ENCODE measurements around the gene UNC45A. TPM values are rescaled to one million over a fixed set of nuclear protein-coding genes. Genes with fewer than 3 reads are reported as not detected.
"Not testable (repeated sequence)": the region's sequence is repeated elsewhere in the genome, so short reads cannot be mapped to it uniquely, and the experiment has no call there.

UNC45A gene
- total RNA-seq, 6 experiments from 2014 or later, result 13.3 to 33.0 (median 25.4) TPM

GRCh38 chr15:90892023-90892422, 43.1 kb upstream of the UNC45A start:
- Histone ChIP-seq H3K36me3 (peaks cover 11 to 65% (median 30%) of the 10 kb centered on the region in 4 donors), H3K4me1 (no peaks in the 10 kb centered on the region), H3K27ac (no peak overlapping the region), H3K27me3 (no peaks in the 10 kb centered on the region), H3K4me3 (no peak overlapping the region), H3K9me3 (no peaks in the 10 kb centered on the region)
- intact Hi-C loops (cut with DNase I), result no loop called here
- ATAC-seq, result no peak
- peak; percentile 15 to 50 (median 40) for DNase-seq
- TF ChIP-seq POLR2A (IDR thresholded peaks at IDR 0.05) (no peak), CTCF (IDR thresholded peaks at IDR 0.05) (no peak)
- WGBS (ENCODE audit: insufficient coverage, low coverage, low lambda C conversion rate, missing lambda C conversion rate), result 90% methylated on average over 4 of the region's 11 CpGs

- peaks cover 11 to 65% (median 29%) of the 10 kb centered on the region in 4 donors for H3K36me3 ChIP-seq
- 89% methylated on average over 12 of the region's 29 CpGs for WGBS (ENCODE audit: insufficient coverage, low coverage, low lambda C conversion rate, missing lambda C conversion rate)
These were observed 42.4 kb upstream of the UNC45A start for GRCh38 chr15:90892498-90893174.

GRCh38 chr15:90893175-90894090, 41.7 kb upstream of the UNC45A start:
- intact Hi-C loops (cut with DNase I), result no loop called here
- Histone ChIP-seq H3K27ac (no peak overlapping the region), H3K27me3 (no peaks in the 10 kb centered on the region), H3K4me1 (no peaks in the 10 kb centered on the region), H3K4me3 (no peak overlapping the region), H3K9me3 (no peaks in the 10 kb centered on the region), H3K36me3 (peaks cover 10 to 65% (median 29%) of the 10 kb centered on the region in 4 donors)
- peak in 1 of 4 donors; percentile 6 for TF ChIP-seq CTCF (IDR thresholded peaks at IDR 0.05)
- no peak for TF ChIP-seq POLR2A (IDR thresholded peaks at IDR 0.05)
- WGBS (ENCODE audit: insufficient coverage, low coverage, low lambda C conversion rate, missing lambda C conversion rate), result 90% methylated on average over 7 of the region's 33 CpGs
- peak in 2 of 3 donors; percentile 15 to 52 for DNase-seq
- ATAC-seq, result no peak

More at GRCh38 chr15:90892498-90893174, 42.4 kb upstream of the UNC45A start:
- no peak overlapping the region for H3K27ac ChIP-seq
- intact Hi-C loops (cut with DNase I), result no loop called here
- no peaks in the 10 kb centered on the region for H3K9me3 ChIP-seq
- H3K27me3 ChIP-seq, result no peaks in the 10 kb centered on the region
- no peak for ATAC-seq
- no peak for TF ChIP-seq CTCF (IDR thresholded peaks at IDR 0.05)
- TF ChIP-seq POLR2A (IDR thresholded peaks at IDR 0.05), result no peak
- no peaks in the 10 kb centered on the region for H3K4me1 ChIP-seq
- DNase-seq, result peak in 2 of 3 donors; percentile 16 to 36
- no peak overlapping the region for H3K4me3 ChIP-seq

GRCh38 chr15:90895571-90896117, 39.4 kb upstream of the UNC45A start:
- Histone ChIP-seq H3K36me3 (peaks cover 8 to 48% (median 26%) of the 10 kb centered on the region in 4 donors), H3K27me3 (no peaks in the 10 kb centered on the region), H3K27ac (no peak overlapping the region), H3K9me3 (no peaks in the 10 kb centered on the region), H3K4me3 (no peak overlapping the region), H3K4me1 (no peaks in the 10 kb centered on the region)
- WGBS (ENCODE audit: insufficient coverage, low coverage, low lambda C conversion rate, missing lambda C conversion rate), result 87% methylated on average over 3 of the region's 10 CpGs
- ATAC-seq, result peak; percentile 38 to 50 (median 47)
- intact Hi-C loops (cut with DNase I), result no loop called here
- TF ChIP-seq CTCF (IDR thresholded peaks at IDR 0.05), result no peak
- TF ChIP-seq POLR2A (IDR thresholded peaks at IDR 0.05), result no peak
- peak in 1 of 3 donors; percentile 42 for DNase-seq

- peaks cover 8 to 34% (median 22%) of the 10 kb centered on the region in 4 donors for H3K36me3 ChIP-seq
- H3K27ac ChIP-seq; H3K4me3 ChIP-seq; H3K9me3 ChIP-seq; intact Hi-C loops (cut with DNase I); DNase-seq; H3K4me1 ChIP-seq; ATAC-seq; H3K27me3 ChIP-seq: not testable (repeated sequence)
- 81% methylated on average over 8 of the region's 14 CpGs for WGBS (ENCODE audit: insufficient coverage, low coverage, low lambda C conversion rate, missing lambda C conversion rate)
These were observed 37.9 kb upstream of the UNC45A start for GRCh38 chr15:90897131-90897655.

Measured in right lobe of liver (tissue), 6 donors.